HG02970 (cell line): ENCODE data around the gene FOXK1.

Source experiments
- ATAC-seq: cut with Tn5 transposase; IDR thresholded peaks from one replicate; pipeline ENCODE4 v1.9.1; 2021; ENCODE audit warnings: mild to moderate bottlenecking, moderate library complexity, moderate number of reproducible peaks; ENCODE audit not compliant: unreplicated experiment, low FRiP score

FOXK1 gene

GRCh38 chr7:4760952-4761351, 78.9 kb downstream of the FOXK1 start:
- no peak for ATAC-seq

DNA sequence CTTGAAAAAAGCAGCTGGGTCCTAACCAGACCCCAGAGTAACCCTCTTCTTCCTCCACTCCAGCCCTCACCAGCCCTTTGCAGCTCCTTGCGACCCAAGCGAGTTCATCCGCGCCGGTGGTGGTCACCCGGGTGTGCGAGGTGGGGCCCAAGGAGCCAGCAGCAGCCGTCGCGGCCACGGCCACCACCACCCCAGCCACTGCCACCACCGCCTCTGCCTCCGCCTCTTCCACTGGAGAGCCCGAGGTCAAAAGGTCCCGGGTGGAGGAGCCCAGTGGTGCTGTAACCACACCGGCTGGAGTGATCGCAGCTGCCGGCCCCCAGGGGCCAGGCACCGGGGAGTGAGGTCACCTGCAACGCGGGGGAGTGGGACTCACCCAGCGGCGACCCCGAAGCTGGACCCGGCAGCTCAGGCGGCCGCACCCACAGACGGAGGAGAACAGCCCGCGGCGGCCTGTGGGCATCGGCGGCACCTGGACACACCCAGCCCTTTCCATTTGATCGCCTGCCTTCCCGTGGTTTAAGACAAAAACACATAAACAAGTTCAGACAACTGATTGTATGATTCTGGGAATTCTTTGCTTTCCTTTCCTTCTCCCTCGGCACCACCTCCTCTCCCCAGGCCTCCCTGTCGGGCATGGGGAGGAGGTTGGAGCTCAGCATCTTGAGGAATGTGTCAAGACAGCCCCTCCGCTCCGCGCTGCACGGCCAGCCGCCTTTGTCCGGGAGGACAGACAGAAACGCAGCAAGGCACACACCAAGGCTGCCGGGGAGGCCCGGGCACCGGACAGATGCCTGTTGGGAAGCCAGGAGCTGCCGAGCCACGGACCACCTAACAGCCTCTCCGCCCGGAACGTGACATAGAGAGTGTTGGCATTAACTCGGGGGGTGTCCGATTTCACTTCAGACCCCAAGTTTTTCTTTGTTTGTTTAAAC, 80.3 kb downstream of the FOXK1 start:
- ATAC-seq, result no peak

- no peak for ATAC-seq
These were observed 81.1 kb downstream of the FOXK1 start for GRCh38 chr7:4763091-4763793.

DNA sequence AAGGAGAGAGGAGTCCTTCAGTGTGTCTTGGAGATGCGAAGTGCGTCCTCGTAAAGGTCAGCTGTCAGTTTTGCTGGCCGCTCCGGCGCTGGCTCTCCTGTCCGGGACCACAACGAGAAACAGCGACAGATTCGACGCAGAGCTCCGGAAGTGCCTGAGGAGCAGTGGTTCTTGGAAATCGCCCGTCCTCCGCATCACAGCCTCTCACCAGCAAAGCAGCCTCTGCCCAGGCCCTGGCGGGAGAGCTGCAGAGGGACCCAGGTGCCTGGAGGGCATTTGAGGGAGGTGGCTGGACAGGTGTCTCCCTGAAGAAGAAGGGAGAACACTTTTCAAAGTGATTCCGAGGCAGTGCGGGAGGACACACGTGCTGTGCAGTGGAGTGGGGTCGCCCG, 81.7 kb downstream of the FOXK1 start:
- ATAC-seq, result no peak

GRCh38 chr7:4764402-4765007, 82.4 kb downstream of the FOXK1 start:
- no peak for ATAC-seq

- ATAC-seq, result no peak
These were observed 83.8 kb downstream of the FOXK1 start for GRCh38 chr7:4765776-4766490.

- ATAC-seq, result no peak
These were observed 84.8 kb downstream of the FOXK1 start for GRCh38 chr7:4766666-4767519.

DNA sequence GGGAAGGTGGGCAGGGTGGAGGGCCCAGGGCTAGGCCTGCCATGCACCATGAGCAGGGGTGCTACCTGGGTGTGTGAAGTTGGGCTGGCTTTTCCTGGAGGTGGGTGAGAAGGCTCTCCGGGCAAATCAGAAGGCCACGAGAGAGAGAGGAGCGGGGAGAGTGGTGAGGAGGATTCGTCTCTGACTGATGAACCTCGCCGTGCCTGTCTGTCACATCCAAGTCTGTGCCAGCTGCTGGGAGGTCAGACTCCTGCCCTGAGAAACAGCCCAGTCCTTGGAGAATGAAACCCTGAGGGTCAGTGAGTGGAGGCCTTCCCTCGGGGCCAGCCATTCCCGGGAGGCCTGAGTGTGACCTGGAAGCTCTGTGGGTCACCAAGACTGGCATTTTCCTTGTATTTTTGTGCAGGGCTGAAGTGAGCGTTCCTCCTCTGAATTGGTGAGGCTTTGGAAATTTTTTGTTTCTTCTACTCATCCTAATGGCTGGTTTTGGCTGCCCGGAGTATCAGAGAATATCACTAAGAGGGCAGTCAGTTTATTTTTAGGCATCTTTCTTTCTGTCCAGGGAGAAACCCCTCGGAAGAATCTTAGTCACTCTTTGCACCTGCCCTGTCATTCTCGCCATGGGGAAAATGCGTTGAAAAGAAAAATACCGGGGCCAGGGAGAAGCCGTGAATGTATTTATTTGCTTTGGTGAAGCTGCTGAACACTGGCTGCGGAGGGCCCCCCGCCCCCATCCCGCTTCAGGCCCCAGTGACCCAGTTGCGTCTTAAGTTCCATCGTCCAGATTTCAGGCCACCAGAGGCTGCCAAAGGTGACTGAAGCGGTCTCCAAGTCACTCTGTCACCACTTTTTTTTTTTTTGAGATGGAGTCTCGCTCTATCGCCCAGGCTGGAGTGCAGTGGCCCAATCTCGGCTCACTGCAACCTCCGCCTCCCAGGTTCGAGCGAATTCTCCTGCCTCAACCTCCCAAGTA, 86.8 kb downstream of the FOXK1 start:
- no peak for ATAC-seq

DNA sequence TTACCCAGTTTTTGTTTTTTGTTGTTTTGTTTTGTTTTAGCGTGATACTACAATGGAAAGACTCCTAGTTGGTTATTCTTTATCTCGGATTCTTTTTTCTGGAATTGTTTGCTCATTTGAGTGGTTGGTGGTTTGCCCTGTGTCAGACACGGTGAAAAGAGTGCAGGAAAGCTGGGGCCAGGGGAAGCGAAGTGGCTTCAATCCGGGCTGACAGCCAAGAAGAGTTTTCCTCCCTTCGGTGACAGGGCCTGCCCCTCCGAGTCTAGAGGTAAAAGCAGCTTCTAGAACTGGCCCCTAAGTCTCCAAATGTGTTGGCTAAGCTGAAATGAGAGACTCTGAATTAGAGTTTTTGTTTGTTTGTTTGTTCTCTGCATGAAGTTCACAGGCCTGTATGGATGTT, 87.7 kb downstream of the FOXK1 start:
- no peak for ATAC-seq

DNA sequence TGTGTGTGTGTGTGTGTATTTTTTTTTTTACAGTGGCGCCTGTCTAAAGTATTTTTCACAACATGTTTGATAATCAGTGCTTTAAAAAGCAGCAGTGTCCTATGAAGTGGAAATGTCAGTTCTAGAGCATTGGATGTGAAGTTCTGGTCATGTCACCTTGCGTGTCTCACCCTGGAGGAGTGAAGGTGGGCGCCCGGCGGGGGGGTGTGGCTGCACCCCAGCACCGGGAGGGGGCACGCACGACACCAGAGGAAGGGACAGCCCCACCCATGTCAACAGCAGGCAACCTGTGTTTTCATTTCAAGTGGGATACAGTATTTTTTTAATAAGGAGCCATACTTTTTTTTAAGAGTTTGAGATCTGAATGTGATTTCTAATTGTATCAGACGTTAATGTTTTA, 88.8 kb downstream of the FOXK1 start:
- no peak for ATAC-seq

DNA sequence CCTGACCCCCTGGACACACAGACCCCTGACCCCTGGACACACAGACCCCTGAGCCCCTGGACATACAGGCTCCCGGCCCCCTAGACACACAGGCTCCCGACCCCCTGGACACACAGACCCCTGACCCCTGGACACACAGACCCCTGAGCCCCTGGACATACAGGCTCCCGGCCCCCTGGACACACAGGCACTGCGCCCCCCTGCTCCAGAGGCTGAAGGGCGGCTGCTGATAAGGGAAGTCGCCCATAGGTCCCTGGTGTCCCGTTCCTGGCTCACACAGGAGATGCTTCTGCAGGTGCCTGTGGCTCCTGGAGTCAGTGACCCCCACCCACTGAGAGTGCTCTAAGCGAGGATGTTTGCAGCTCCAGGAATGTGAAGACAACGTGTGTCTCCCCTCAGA, 89.6 kb downstream of the FOXK1 start:
- ATAC-seq, result no peak

GRCh38 chr7:4772306-4772705, 90.2 kb downstream of the FOXK1 start:
- no peak for ATAC-seq

DNA sequence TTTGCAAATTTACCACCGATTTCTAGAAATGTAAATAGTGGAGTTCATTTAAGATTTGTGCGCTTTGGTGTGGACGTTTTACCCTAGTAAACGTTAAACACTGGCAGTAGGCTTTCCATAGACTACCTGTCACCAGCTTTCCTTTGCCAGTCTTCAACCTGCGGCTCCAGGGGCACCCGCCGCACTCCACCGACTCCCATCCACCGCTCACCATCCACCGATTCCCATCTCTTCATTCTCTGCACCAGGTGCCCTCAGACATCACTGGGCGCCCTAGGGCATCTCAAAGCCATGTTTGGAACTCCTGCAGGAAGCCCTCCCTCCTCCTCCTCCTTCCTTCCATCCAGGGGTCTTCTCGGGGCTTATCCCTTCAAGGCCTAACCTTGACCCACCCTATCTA, 91.9 kb downstream of the FOXK1 start:
- no peak for ATAC-seq

DNA sequence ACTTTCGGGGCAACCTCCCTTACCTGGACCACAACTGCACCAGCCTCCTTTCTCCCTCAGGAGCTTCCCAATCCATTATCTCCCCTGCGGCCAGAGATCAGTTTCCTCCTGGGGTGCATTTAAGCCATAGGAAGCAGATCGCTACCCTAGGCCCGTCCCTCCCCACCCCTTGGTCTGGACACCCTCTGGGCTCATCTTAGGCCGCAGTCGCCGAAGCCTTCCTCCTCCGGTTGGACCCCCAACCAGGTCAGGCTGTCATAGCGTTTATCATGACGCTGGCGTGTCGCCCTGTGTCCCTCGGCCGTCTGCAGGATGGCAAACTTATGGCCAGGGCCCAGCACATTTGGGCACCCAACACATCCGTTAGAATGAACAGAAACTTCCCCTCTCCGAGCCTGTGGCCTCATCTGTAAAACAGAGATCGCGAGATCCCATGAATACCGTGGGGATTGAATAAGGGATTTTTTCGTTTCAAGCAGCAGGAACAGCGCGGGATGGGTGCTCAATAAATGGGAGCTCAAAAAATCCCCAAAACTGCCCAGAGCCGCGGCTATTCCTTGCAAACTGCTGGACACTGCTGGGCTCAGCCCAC, 92.7 kb downstream of the FOXK1 start:
- ATAC-seq, result peak; percentile 23

- peak; percentile 94 for ATAC-seq
These were observed 93.3 kb downstream of the FOXK1 start, which contains the start of gene AP5Z1 for GRCh38 chr7:4775250-4775847. Gene AP5Z1 (plus strand): TSS chr7:4775623. CDS start chr7:4775716, 93 bp downstream.

DNA sequence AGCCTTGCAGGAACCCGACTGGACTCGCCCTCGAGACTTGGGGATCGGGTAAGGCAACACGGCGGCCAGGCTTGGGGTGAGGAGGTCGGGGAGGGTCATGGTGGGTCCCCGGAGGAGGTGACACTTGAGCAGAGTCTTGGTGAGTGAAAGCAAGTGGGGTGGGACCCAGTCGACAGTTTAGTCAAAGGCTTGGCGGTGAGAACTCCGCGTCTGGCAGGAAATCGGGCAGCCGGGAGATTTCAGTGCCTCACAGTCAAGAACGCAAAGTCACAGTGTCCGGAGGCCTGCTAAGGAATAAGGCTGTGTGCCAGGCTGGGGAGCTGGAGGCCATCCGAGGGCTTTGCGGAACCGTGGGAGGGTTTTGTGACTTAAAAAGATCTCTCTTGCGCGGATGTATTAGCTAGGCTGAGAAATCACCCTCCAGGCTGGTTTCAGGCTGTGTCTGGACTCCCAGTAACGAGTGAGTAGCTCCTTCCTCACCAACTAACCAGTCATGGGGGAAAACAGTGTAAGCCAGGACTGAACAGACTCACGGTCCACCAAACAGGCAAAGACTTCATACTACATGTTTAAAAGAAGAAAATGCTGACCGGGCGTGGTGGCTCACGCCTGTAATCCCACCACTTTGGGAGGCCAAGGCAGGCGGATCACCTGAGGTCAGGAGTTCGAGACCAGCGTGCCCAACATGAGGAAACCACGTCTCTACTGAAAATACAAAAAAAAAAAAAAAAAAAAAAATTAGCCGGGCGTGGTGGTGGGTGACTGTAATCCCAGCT, 93.9 kb downstream of the FOXK1 start:
- peak; percentile 1 for ATAC-seq

- no peak for ATAC-seq
These were observed 97.0 kb downstream of the FOXK1 start for GRCh38 chr7:4779118-4779517.
